GM18907 (cell line): ENCODE results near the gene NT5DC2.
"Not testable (repeated sequence)": the region's sequence is repeated elsewhere in the genome, so short reads cannot be mapped to it uniquely, and the experiment has no call there.

Experiments used
- ATAC-seq: cut with Tn5 transposase; IDR thresholded peaks from one replicate; pipeline ENCODE4 v1.9.1; 2021; ENCODE audit warnings: mild to moderate bottlenecking, moderate library complexity; ENCODE audit not compliant: unreplicated experiment

The NT5DC2 gene

GRCh38 chr3:52537726-52538421 lies 4.2 kb upstream of the NT5DC2 start:
- no peak for ATAC-seq

GRCh38 chr3:52537165-52537620 lies 3.5 kb upstream of the NT5DC2 start:
- no peak for ATAC-seq

GRCh38 chr3:52536369-52537164 lies 2.9 kb upstream of the NT5DC2 start, which contains the start of gene UQCC5:
Gene UQCC5 (plus strand): TSS chr3:52536605. CDS start chr3:52536756, 151 bp downstream.
- ATAC-seq, result peak; percentile 82

GRCh38 chr3:52536112-52536368 lies 2.4 kb upstream of the NT5DC2 start:
- no peak for ATAC-seq

- ATAC-seq, result no peak
Measured at GRCh38 chr3:52535411-52536111, 1.9 kb upstream of the NT5DC2 start.

GRCh38 chr3:52534281-52535183 lies 875 bp upstream of the NT5DC2 start:
- no peak for ATAC-seq

- ATAC-seq, result no peak
Measured at GRCh38 chr3:52532838-52533622, 627 bp downstream of the NT5DC2 start.

GRCh38 chr3:52532517-52532837 lies 1.2 kb downstream of the NT5DC2 start:
- no peak for ATAC-seq

GRCh38 chr3:52531860-52532516 lies 1.7 kb downstream of the NT5DC2 start:
- no peak for ATAC-seq

GRCh38 chr3:52530918-52531826 lies 2.5 kb downstream of the NT5DC2 start:
- ATAC-seq, result no peak

- ATAC-seq, result no peak
Measured at GRCh38 chr3:52529376-52530333, 4.0 kb downstream of the NT5DC2 start.

GRCh38 chr3:52528586-52529375 lies 4.9 kb downstream of the NT5DC2 start:
- no peak for ATAC-seq

GRCh38 chr3:52527732-52528585 lies 5.7 kb downstream of the NT5DC2 start:
- no peak for ATAC-seq

- no peak for ATAC-seq
Measured at GRCh38 chr3:52527039-52527731, 6.5 kb downstream of the NT5DC2 start.

GRCh38 chr3:52526671-52527038 lies 7.0 kb downstream of the NT5DC2 start:
- ATAC-seq, result not testable (repeated sequence)
